ENCODE measurements around the gene HCFC1R1.

HCFC1R1 gene

GRCh38 chr16:3021449-3022207, 2.1 kb downstream of the HCFC1R1 start:
- in situ Hi-C loops (cut with HindIII; ENCODE audit: low sequenced_read_pairs), result no loop called here
- peak; percentile 39 for TF ChIP-seq CTCF (IDR thresholded peaks at IDR 0.05; ENCODE audit: low read depth, low read length)
- DNase-seq (ENCODE audit: low read depth, low spot score), result peak; percentile 98
- peak overlapping the region; percentile 80 for H3K4me3 ChIP-seq (ENCODE audit: low read depth, low read length)

GRCh38 chr16:3020604-3021448, 2.9 kb downstream of the HCFC1R1 start:
- peak overlapping the region; percentile 80 for H3K4me3 ChIP-seq (ENCODE audit: low read depth, low read length)
- no peak for TF ChIP-seq CTCF (IDR thresholded peaks at IDR 0.05; ENCODE audit: low read depth, low read length)
- peak; percentile 91 for DNase-seq (ENCODE audit: low read depth, low spot score)
- in situ Hi-C loops (cut with HindIII; ENCODE audit: low sequenced_read_pairs), result no loop called here

- no peak for TF ChIP-seq CTCF (IDR thresholded peaks at IDR 0.05; ENCODE audit: low read depth, low read length)
- peak; percentile 80 for DNase-seq (ENCODE audit: low read depth, low spot score)
- in situ Hi-C loops (cut with HindIII; ENCODE audit: low sequenced_read_pairs), result no loop called here
- H3K4me3 ChIP-seq (ENCODE audit: low read depth, low read length), result peak within 1 kb of the TSS; percentile 80
Observed at GRCh38 chr16:3020247-3020603, 3.5 kb downstream of the HCFC1R1 start, which contains the start of gene TNFRSF12A. Gene TNFRSF12A, plus strand, starts transcription at chr16:3020368. Its CDS starts 30 bp downstream, at chr16:3020398.

- in situ Hi-C loops (cut with HindIII; ENCODE audit: low sequenced_read_pairs), result no loop called here
- H3K4me3 ChIP-seq (ENCODE audit: low read depth, low read length), result peak overlapping the region; percentile 80
- no peak for DNase-seq (ENCODE audit: low read depth, low spot score)
- no peak for TF ChIP-seq CTCF (IDR thresholded peaks at IDR 0.05; ENCODE audit: low read depth, low read length)
Observed at GRCh38 chr16:3019594-3020246, 4.0 kb downstream of the HCFC1R1 start.

- H3K4me3 ChIP-seq (ENCODE audit: low read depth, low read length), result no peak within 1 kb of the TSS
- peak; percentile 46 for TF ChIP-seq CTCF (IDR thresholded peaks at IDR 0.05; ENCODE audit: low read depth, low read length)
- in situ Hi-C loops (cut with HindIII; ENCODE audit: low sequenced_read_pairs), result no loop called here
- DNase-seq (ENCODE audit: low read depth, low spot score), result no peak
Observed at GRCh38 chr16:3017794-3018506, 5.8 kb downstream of the HCFC1R1 start, which contains the start of gene CLDN6. Gene CLDN6, minus strand, starts transcription at chr16:3018183. Its CDS starts 2,162 bp downstream, at chr16:3016021.

GRCh38 chr16:3017344-3017743, 6.4 kb downstream of the HCFC1R1 start:
- in situ Hi-C loops (cut with HindIII; ENCODE audit: low sequenced_read_pairs), result no loop called here
- no peak for DNase-seq (ENCODE audit: low read depth, low spot score)
- TF ChIP-seq CTCF (IDR thresholded peaks at IDR 0.05; ENCODE audit: low read depth, low read length), result no peak
- H3K4me3 ChIP-seq (ENCODE audit: low read depth, low read length), result no peak overlapping the region
